ENCODE results near the gene PTPRF.

PTPRF gene

GRCh38 chr1:43620956-43621355 lies 90.3 kb downstream of the PTPRF start:
- H3K27me3 ChIP-seq (ENCODE audit: control insufficient read depth in 1 of 2, insufficient read depth in 2 of 2, low read length in 2 of 2) = no peaks in the 10 kb centered on the region
- no peak overlapping the region for H3K4me3 ChIP-seq (ENCODE audit: low read length in 2 of 2)
- H3K9ac ChIP-seq (ENCODE audit: low read length in 2 of 2) = no peak overlapping the region
- no peaks in the 10 kb centered on the region for H3K4me1 ChIP-seq (ENCODE audit: control insufficient read depth, insufficient read depth, low read length)
- H3K27ac ChIP-seq (ENCODE audit: low read length) = no peak overlapping the region
- peaks cover 18 to 37% of the 10 kb centered on the region in 2 donors for H3K36me3 ChIP-seq (ENCODE audit: control insufficient read depth in 2 of 2, insufficient read depth in 2 of 2, low read length in 2 of 2)
- H3K9me3 ChIP-seq (ENCODE audit: control insufficient read depth in 2 of 2, low read length in 2 of 2) = no peaks in the 10 kb centered on the region

GRCh38 chr1:43621386-43621785 lies 90.7 kb downstream of the PTPRF start:
- no peaks in the 10 kb centered on the region for H3K9me3 ChIP-seq (ENCODE audit: control insufficient read depth in 2 of 2, low read length in 2 of 2)
- no peak overlapping the region for H3K9ac ChIP-seq (ENCODE audit: low read length in 2 of 2)
- no peak overlapping the region for H3K4me3 ChIP-seq (ENCODE audit: low read length in 2 of 2)
- no peak overlapping the region for H3K27ac ChIP-seq (ENCODE audit: low read length)
- H3K36me3 ChIP-seq (ENCODE audit: control insufficient read depth in 2 of 2, insufficient read depth in 2 of 2, low read length in 2 of 2) = peaks cover 18 to 33% of the 10 kb centered on the region in 2 donors
- H3K4me1 ChIP-seq (ENCODE audit: control insufficient read depth, insufficient read depth, low read length) = no peaks in the 10 kb centered on the region
- H3K27me3 ChIP-seq (ENCODE audit: control insufficient read depth in 1 of 2, insufficient read depth in 2 of 2, low read length in 2 of 2) = no peaks in the 10 kb centered on the region

GRCh38 chr1:43621861-43622260 lies 91.2 kb downstream of the PTPRF start:
- H3K4me1 ChIP-seq (ENCODE audit: control insufficient read depth, insufficient read depth, low read length) = no peaks in the 10 kb centered on the region
- no peak overlapping the region for H3K27ac ChIP-seq (ENCODE audit: low read length)
- no peaks in the 10 kb centered on the region for H3K27me3 ChIP-seq (ENCODE audit: control insufficient read depth in 1 of 2, insufficient read depth in 2 of 2, low read length in 2 of 2)
- no peak overlapping the region for H3K9ac ChIP-seq (ENCODE audit: low read length in 2 of 2)
- peaks cover 18 to 33% of the 10 kb centered on the region in 2 donors for H3K36me3 ChIP-seq (ENCODE audit: control insufficient read depth in 2 of 2, insufficient read depth in 2 of 2, low read length in 2 of 2)
- H3K4me3 ChIP-seq (ENCODE audit: low read length in 2 of 2) = no peak overlapping the region
- no peaks in the 10 kb centered on the region for H3K9me3 ChIP-seq (ENCODE audit: control insufficient read depth in 2 of 2, low read length in 2 of 2)

- no peak overlapping the region for H3K27ac ChIP-seq (ENCODE audit: low read length)
- H3K36me3 ChIP-seq (ENCODE audit: control insufficient read depth in 2 of 2, insufficient read depth in 2 of 2, low read length in 2 of 2) = peaks cover 18 to 30% of the 10 kb centered on the region in 2 donors
These were observed 91.8 kb downstream of the PTPRF start for GRCh38 chr1:43622471-43622870.

GRCh38 chr1:43622901-43623780 lies 92.5 kb downstream of the PTPRF start:
- H3K9ac ChIP-seq (ENCODE audit: low read length in 2 of 2) = no peak overlapping the region
- H3K4me3 ChIP-seq (ENCODE audit: low read length in 2 of 2) = no peak overlapping the region
- H3K27ac ChIP-seq (ENCODE audit: low read length) = no peak overlapping the region
- H3K27me3 ChIP-seq (ENCODE audit: control insufficient read depth in 1 of 2, insufficient read depth in 2 of 2, low read length in 2 of 2) = no peaks in the 10 kb centered on the region
- H3K4me1 ChIP-seq (ENCODE audit: control insufficient read depth, insufficient read depth, low read length) = no peaks in the 10 kb centered on the region
- H3K9me3 ChIP-seq (ENCODE audit: control insufficient read depth in 2 of 2, low read length in 2 of 2) = no peaks in the 10 kb centered on the region
- H3K36me3 ChIP-seq (ENCODE audit: control insufficient read depth in 2 of 2, insufficient read depth in 2 of 2, low read length in 2 of 2) = peaks cover 13 to 24% of the 10 kb centered on the region in 2 donors

More at GRCh38 chr1:43622471-43622870, 91.8 kb downstream of the PTPRF start:
- Histone ChIP-seq H3K9me3 (ENCODE audit: control insufficient read depth in 2 of 2, low read length in 2 of 2) (no peaks in the 10 kb centered on the region), H3K27me3 (ENCODE audit: control insufficient read depth in 1 of 2, insufficient read depth in 2 of 2, low read length in 2 of 2) (no peaks in the 10 kb centered on the region), H3K4me1 (ENCODE audit: control insufficient read depth, insufficient read depth, low read length) (no peaks in the 10 kb centered on the region), H3K4me3 (ENCODE audit: low read length in 2 of 2) (no peak overlapping the region), H3K9ac (ENCODE audit: low read length in 2 of 2) (no peak overlapping the region)

GRCh38 chr1:43625063-43625780 lies 94.5 kb downstream of the PTPRF start:
- Histone ChIP-seq H3K9me3 (ENCODE audit: control insufficient read depth in 2 of 2, low read length in 2 of 2) (no peaks in the 10 kb centered on the region), H3K27ac (ENCODE audit: low read length) (no peak overlapping the region), H3K27me3 (ENCODE audit: control insufficient read depth in 1 of 2, insufficient read depth in 2 of 2, low read length in 2 of 2) (no peaks in the 10 kb centered on the region), H3K9ac (ENCODE audit: low read length in 2 of 2) (no peak overlapping the region), H3K36me3 (ENCODE audit: control insufficient read depth in 2 of 2, insufficient read depth in 2 of 2, low read length in 2 of 2) (peaks cover 10% of the 10 kb centered on the region in 2 donors), H3K4me1 (ENCODE audit: control insufficient read depth, insufficient read depth, low read length) (no peaks in the 10 kb centered on the region), H3K4me3 (ENCODE audit: low read length in 2 of 2) (no peak overlapping the region)

- Histone ChIP-seq H3K27me3 (ENCODE audit: control insufficient read depth in 1 of 2, insufficient read depth in 2 of 2, low read length in 2 of 2) (peaks cover 0 to 2% of the 10 kb centered on the region in 2 donors), H3K4me1 (ENCODE audit: control insufficient read depth, insufficient read depth, low read length) (no peaks in the 10 kb centered on the region), H3K36me3 (ENCODE audit: control insufficient read depth in 2 of 2, insufficient read depth in 2 of 2, low read length in 2 of 2) (no peaks in the 10 kb centered on the region), H3K9ac (ENCODE audit: low read length in 2 of 2) (no peak overlapping the region), H3K9me3 (ENCODE audit: control insufficient read depth in 2 of 2, low read length in 2 of 2) (no peaks in the 10 kb centered on the region), H3K4me3 (ENCODE audit: low read length in 2 of 2) (no peak overlapping the region), H3K27ac (ENCODE audit: low read length) (no peak overlapping the region)
These were observed 101.5 kb downstream of the PTPRF start for GRCh38 chr1:43632135-43632670.

GRCh38 chr1:43634721-43635120 lies 104.0 kb downstream of the PTPRF start:
- H3K27ac ChIP-seq (ENCODE audit: low read length) = no peak overlapping the region
- no peak overlapping the region for H3K9ac ChIP-seq (ENCODE audit: low read length in 2 of 2)
- peaks cover 0 to 2% of the 10 kb centered on the region in 2 donors for H3K27me3 ChIP-seq (ENCODE audit: control insufficient read depth in 1 of 2, insufficient read depth in 2 of 2, low read length in 2 of 2)
- H3K4me3 ChIP-seq (ENCODE audit: low read length in 2 of 2) = no peak overlapping the region
- no peaks in the 10 kb centered on the region for H3K9me3 ChIP-seq (ENCODE audit: control insufficient read depth in 2 of 2, low read length in 2 of 2)
- no peaks in the 10 kb centered on the region for H3K36me3 ChIP-seq (ENCODE audit: control insufficient read depth in 2 of 2, insufficient read depth in 2 of 2, low read length in 2 of 2)
- H3K4me1 ChIP-seq (ENCODE audit: control insufficient read depth, insufficient read depth, low read length) = no peaks in the 10 kb centered on the region

- H3K9ac ChIP-seq (ENCODE audit: low read length in 2 of 2) = no peak overlapping the region
- peaks cover 0 to 4% of the 10 kb centered on the region in 2 donors for H3K27me3 ChIP-seq (ENCODE audit: control insufficient read depth in 1 of 2, insufficient read depth in 2 of 2, low read length in 2 of 2)
- H3K27ac ChIP-seq (ENCODE audit: low read length) = no peak overlapping the region
- H3K36me3 ChIP-seq (ENCODE audit: control insufficient read depth in 2 of 2, insufficient read depth in 2 of 2, low read length in 2 of 2) = no peaks in the 10 kb centered on the region
- no peaks in the 10 kb centered on the region for H3K9me3 ChIP-seq (ENCODE audit: control insufficient read depth in 2 of 2, low read length in 2 of 2)
- no peaks in the 10 kb centered on the region for H3K4me1 ChIP-seq (ENCODE audit: control insufficient read depth, insufficient read depth, low read length)
- H3K4me3 ChIP-seq (ENCODE audit: low read length in 2 of 2) = no peak overlapping the region
These were observed 105.4 kb downstream of the PTPRF start for GRCh38 chr1:43636006-43636641.

GRCh38 chr1:43637267-43637666 lies 106.6 kb downstream of the PTPRF start:
- no peaks in the 10 kb centered on the region for H3K9me3 ChIP-seq (ENCODE audit: control insufficient read depth in 2 of 2, low read length in 2 of 2)
- no peak overlapping the region for H3K4me3 ChIP-seq (ENCODE audit: low read length in 2 of 2)
- H3K27ac ChIP-seq (ENCODE audit: low read length) = no peak overlapping the region
- peaks cover 0 to 4% of the 10 kb centered on the region in 2 donors for H3K27me3 ChIP-seq (ENCODE audit: control insufficient read depth in 1 of 2, insufficient read depth in 2 of 2, low read length in 2 of 2)
- no peaks in the 10 kb centered on the region for H3K4me1 ChIP-seq (ENCODE audit: control insufficient read depth, insufficient read depth, low read length)
- H3K9ac ChIP-seq (ENCODE audit: low read length in 2 of 2) = no peak overlapping the region
- H3K36me3 ChIP-seq (ENCODE audit: control insufficient read depth in 2 of 2, insufficient read depth in 2 of 2, low read length in 2 of 2) = no peaks in the 10 kb centered on the region
